Gastroesophageal sphincter (tissue), 3 donors: ENCODE results near the gene CFAP61.

Source experiments
- CTCF ChIP-seq, 4 experiments: fragments of 200-600 bp in 2 of 4; fragments of 450-650 bp in 2 of 4; sonication (generic) in 1 of 4; IDR thresholded peaks; one replicate each; pipeline ENCODE4 v1.5.1; 2017 to 2019; ENCODE audit warnings: antibody characterized with exemption in 4 of 4, mild to moderate bottlenecking in 2 of 4, moderate library complexity in 2 of 4
- POLR2A ChIP-seq, 2 donors: fragments of 450-650 bp; IDR thresholded peaks; one replicate each; pipeline ENCODE4 v1.6.1; 2017; ENCODE audit warnings: antibody characterized with exemption in 2 of 2, mild to moderate bottlenecking in 2 of 2, moderate library complexity in 1 of 2
- POLR2AphosphoS5 ChIP-seq: sonication (generic); formaldehyde crosslinking; IDR thresholded peaks from one replicate; pipeline ENCODE4 v1.6.1; 2017; ENCODE audit warnings: antibody characterized with exemption

- TF ChIP-seq CTCF (IDR thresholded peaks at IDR 0.05) (no peak), POLR2AphosphoS5 (no peak), POLR2A (IDR thresholded peaks at IDR 0.05) (no peak)
These were observed 32.7 kb downstream of the CFAP61 start for GRCh38 chr20:20085071-20085470.
